Measurements from ENCODE around the gene MITF.

DNA sequence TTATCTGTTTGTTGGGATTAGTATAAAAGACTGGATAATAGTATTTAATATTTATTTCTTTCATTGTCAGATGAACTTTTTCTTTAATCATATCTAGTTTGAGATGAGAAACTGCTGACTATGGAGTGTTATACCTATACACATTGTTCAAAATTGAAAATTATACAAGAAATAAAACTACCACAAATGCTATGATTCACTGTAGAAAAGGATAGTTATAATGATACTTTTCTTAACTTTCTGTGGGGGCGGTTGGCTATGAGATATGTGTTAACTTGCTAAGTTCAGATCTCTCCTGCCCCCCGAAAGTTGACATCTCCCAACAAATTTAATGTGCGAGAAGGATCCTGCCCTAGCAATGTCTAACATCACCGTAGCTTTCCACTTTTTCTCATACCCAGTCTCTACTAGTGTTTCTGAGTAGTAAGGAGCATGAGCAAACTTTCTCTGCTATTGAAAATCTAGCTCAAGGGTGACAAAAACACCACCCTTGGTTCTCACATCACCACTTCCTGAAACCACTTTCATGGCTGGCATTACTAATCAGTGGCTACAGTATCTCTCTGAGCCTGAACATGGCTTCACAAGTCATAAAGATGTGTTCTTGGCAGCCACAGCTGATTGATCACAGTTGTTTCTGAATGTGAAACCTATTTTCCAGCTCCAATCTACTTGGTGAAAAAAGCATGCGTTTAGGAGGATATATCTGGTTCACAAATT is 244.4 kb downstream of the MITF start:
- TF ChIP-seq, protein P1, sequence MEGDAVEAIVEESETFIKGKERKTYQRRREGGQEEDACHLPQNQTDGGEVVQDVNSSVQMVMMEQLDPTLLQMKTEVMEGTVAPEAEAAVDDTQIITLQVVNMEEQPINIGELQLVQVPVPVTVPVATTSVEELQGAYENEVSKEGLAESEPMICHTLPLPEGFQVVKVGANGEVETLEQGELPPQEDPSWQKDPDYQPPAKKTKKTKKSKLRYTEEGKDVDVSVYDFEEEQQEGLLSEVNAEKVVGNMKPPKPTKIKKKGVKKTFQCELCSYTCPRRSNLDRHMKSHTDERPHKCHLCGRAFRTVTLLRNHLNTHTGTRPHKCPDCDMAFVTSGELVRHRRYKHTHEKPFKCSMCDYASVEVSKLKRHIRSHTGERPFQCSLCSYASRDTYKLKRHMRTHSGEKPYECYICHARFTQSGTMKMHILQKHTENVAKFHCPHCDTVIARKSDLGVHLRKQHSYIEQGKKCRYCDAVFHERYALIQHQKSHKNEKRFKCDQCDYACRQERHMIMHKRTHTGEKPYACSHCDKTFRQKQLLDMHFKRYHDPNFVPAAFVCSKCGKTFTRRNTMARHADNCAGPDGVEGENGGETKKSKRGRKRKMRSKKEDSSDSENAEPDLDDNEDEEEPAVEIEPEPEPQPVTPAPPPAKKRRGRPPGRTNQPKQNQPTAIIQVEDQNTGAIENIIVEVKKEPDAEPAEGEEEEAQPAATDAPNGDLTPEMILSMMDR (IDR thresholded peaks at IDR 0.05): no peak
- no peak for TF ChIP-seq POLR2A (IDR thresholded peaks at IDR 0.05)
- no peak for TF ChIP-seq POLR2AphosphoS5 (IDR thresholded peaks at IDR 0.05; ENCODE audit: insufficient read depth in 1 of 2, low read depth in 1 of 2)
